Heart right ventricle (tissue), 16 donors: ENCODE measurements around the gene SNRNP70. TPM values are rescaled to one million over a fixed set of nuclear protein-coding genes. Genes with fewer than 3 reads are reported as not detected.

ENCODE experiments used
- ATAC-seq, 8 donors: fragments of 200-7000 bp; cut with Tn5 transposase; one replicate each; pipeline ENCODE4 v1.9.1; 2020; ENCODE audit warnings: mild to moderate bottlenecking in 8 of 8, moderate library complexity in 8 of 8, moderate number of reproducible peaks in 1 of 8
- DNase-seq, 2 donors: peaks; one replicate each; pipeline ENCODE4 v3.0.0-alpha.2; 2020
- H3K27ac ChIP-seq, 10 donors: fragments of 200-600 bp; sonication (generic) in 2 of 10; one replicate each; pipeline versions ENCODE4 v1.5.0 to v1.8.0; 2020 to 2022; ENCODE audit warnings: mild to moderate bottlenecking in 3 of 10
- H3K27me3 ChIP-seq, 7 donors: fragments of 200-600 bp; one replicate each; pipeline ENCODE4 v1.8.0; 2021 to 2022; ENCODE audit warnings: mild to moderate bottlenecking in 2 of 7
- H3K36me3 ChIP-seq, 9 donors: fragments of 200-600 bp; sonication (generic) in 1 of 9; one replicate each; pipeline versions ENCODE4 v1.5.0 to v1.8.0; 2020 to 2022; ENCODE audit warnings: mild to moderate bottlenecking in 2 of 9
- H3K4me1 ChIP-seq, 9 donors: fragments of 200-600 bp; sonication (generic) in 1 of 9; one replicate each; pipeline versions ENCODE4 v1.5.0 to v1.8.0; 2020 to 2022; ENCODE audit warnings: mild to moderate bottlenecking in 4 of 9
- H3K4me3 ChIP-seq, 10 donors: fragments of 200-600 bp; sonication (generic) in 2 of 10; one replicate each; pipeline versions ENCODE4 v1.5.0 to v1.8.0; 2020 to 2022; ENCODE audit warnings: mild to moderate bottlenecking in 7 of 10, moderate library complexity in 2 of 10
- H3K9me3 ChIP-seq, 11 donors: fragments of 200-600 bp in 10 of 11; sonication (generic) in 2 of 11; one replicate each; pipeline versions ENCODE4 v1.5.0 to v1.8.0; 2013 to 2022; ENCODE audit warnings: mild to moderate bottlenecking in 2 of 11, control low read depth in 1 of 11, moderate library complexity in 1 of 11
- CTCF ChIP-seq, 9 donors: fragments of 200-600 bp; sonication (generic) in 2 of 9; IDR thresholded peaks; one replicate each; pipeline versions ENCODE4 v1.5.0 to v1.8.0; 2021 to 2022; ENCODE audit warnings: antibody characterized with exemption in 9 of 9, mild to moderate bottlenecking in 5 of 9, moderate library complexity in 1 of 9
- WGBS, 2 donors: extraction: QIAGEN DNeasy Blood & Tissue Kit; methylation state at CpG; one replicate each; pipeline ENCODE4 v1.1.7; 2013; ENCODE audit warnings: inconsistent platforms in 1 of 2; 5-methylcytosine and 5-hydroxymethylcytosine counted together
- intact Hi-C, 10 donors: fragments of 100-400 bp; cut with DNase I; formaldehyde crosslinking; loops; one replicate each; pipeline versions ENCODE4 v1.11.1 to v1.14.2; 2022
- polyA plus RNA-seq, 2 donors: library from polyadenylated mRNA; stranded (reverse); fragments of 200-250 nt; gene quantifications; one replicate each; pipeline ENCODE4 v1.2.3, GENCODE V29; 2013
- total RNA-seq, 10 donors: library from RNA; stranded (reverse); fragmentation: NEBNext Ultra II Directional in 3 of 10; extraction: Animal tissue kit (Norgen Biotek cat#: 25700) in 3 of 10; gene quantifications; one replicate each; pipeline versions ENCODE4 v1.2.1 to v1.2.4, GENCODE V29; 2021 to 2023
- donor health status: Arrhythmogenic right ventricular cardiomyopathy.
- donor health status: ischemic (EF 13 %, LVEDD 7.1; RV severe dilation, severe dysfunction).
- donor health status: healthy with polysubstance abuse.
- donor health status: DM: no; HTN: yes; CAD: no.
- donor health status: DM: no; HTN: no; CAD: no.
- donor health status: ischemic (EF 25% LVEDD 6.9; RV normal size, moderate dysfunction).
- donor health status: ischemic (EF 25% LVEDD 5.7; RV mildly dilated, moderate dysfunction).
- donor health status: healthy.
- donor health status: DM: yes; HTN: yes; CAD: no.
- donor health status: Ischemic cardiomyopathy.
- donor health status: ischemic (EF 35%, LVEDD 5.7; RV mildly dilated, moderate dysfunction).
- donor health status: nonischemic (EF 11% LVEDD 7.7; RV severe dilation, severe dysfunction).
- donor health status: DM: yes; HTN: yes; CAD: no.
- donor health status: PGD.
- donor health status: ischemic (EF 29% LVEDD 5.4; RV normal size, mild dysfunction).
- donor health status: nonischemic (EF 23%, LVEDD 6.1; RV moderate dilation, normal function).

The SNRNP70 gene
- total and polyA plus RNA-seq, 12 donors, result 75.2 to 330 (median 94.8) TPM

DNA sequence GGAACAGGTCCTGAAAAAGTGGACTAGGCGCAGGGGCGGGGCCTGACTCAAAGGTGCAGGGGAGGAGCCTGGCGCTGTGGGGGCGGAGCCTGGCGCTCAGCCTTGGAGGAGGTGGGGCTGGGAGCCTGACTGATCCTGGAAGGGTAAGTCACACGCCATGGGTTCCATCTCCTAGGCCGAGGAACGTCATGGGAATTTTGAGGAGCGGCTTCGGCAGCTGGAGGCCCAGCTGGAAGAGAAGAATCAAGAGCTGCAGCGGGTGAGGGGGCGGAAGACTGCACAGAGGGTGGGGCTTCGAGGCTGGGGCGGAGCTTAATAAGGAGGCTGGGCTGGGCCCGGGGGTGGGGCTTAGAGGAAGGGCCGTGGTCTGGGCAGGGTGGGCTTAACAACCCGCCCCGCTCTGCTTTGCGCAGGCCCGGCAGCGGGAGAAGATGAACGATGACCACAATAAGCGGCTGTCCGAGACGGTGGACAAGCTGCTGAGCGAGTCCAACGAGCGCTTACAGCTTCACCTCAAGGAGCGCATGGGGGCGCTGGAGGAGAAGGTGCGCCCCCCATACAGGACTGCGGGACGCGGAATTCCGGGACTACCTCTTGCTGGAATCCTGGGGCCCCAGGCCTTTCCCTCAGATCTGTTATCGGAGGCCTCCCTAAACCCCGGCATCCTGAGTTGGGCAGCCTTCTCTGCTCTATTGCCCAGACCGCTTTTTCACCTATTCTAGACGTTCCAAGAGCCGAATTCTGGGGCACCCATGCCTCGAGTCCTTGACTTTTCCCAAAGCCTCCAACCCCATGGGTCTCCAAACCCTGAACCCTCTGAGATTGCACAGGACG is 48.6 kb downstream of the SNRNP70 start:
- Histone ChIP-seq H3K27me3 (peaks cover 0 to 19% (median 0%) of the 10 kb centered on the region in 7 donors), H3K36me3 (no peaks in the 10 kb centered on the region), H3K9me3 (no peaks in the 10 kb centered on the region), H3K4me3 (peak overlapping the region in 9 of 10 donors; percentile 2 to 43 (median 37)), H3K27ac (peak overlapping the region in 2 of 10 donors; percentile 10 to 28), H3K4me1 (peaks cover 0 to 29% (median 17%) of the 10 kb centered on the region in 9 donors)
- intact Hi-C loops, result no loop called here
- peak; percentile 58 to 76 (median 70) for ATAC-seq
- DNase-seq, result peak; percentile 69 to 76
- peak in 2 of 9 donors; percentile 21 to 25 for TF ChIP-seq CTCF (IDR thresholded peaks at IDR 0.05)
- 22 to 38% methylated on average over 40 to 42 of the region's 42 CpGs for WGBS, 2 donors

DNA sequence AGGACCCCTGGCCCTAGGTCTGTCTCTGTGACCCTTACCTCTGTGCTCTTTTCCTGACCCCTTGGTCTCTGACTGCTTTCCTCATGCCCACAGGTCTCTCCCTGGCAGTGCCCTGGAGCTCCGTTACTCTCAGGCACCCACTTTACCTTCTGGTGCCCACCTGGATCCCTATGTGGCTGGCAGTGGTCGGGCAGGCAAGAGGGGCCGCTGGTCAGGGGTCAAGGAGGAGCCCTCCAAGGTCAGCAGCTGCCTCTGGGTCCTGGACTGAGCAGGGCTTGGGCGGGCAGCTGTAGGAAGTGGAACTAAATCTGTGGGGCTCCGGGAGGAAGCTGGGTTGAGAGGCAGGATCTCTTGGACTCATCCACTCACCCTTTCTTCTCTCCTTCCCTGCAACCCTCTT is 50.4 kb downstream of the SNRNP70 start:
- ATAC-seq (no peak), DNase-seq (no peak)
- H3K27me3 ChIP-seq, result peaks cover 0 to 19% (median 0%) of the 10 kb centered on the region in 7 donors
- H3K36me3 ChIP-seq, result no peaks in the 10 kb centered on the region
- H3K9me3 ChIP-seq, result no peaks in the 10 kb centered on the region
- 83 to 91% methylated on average over 5 of the region's 5 CpGs for WGBS, 2 donors
- peaks cover 0 to 29% (median 16%) of the 10 kb centered on the region in 9 donors for H3K4me1 ChIP-seq
- intact Hi-C loops, result no loop called here
- no peak for TF ChIP-seq CTCF (IDR thresholded peaks at IDR 0.05)
- no peak overlapping the region for H3K4me3 ChIP-seq
- H3K27ac ChIP-seq, result peak overlapping the region in 4 of 10 donors; percentile 51 to 68 (median 54)

DNA sequence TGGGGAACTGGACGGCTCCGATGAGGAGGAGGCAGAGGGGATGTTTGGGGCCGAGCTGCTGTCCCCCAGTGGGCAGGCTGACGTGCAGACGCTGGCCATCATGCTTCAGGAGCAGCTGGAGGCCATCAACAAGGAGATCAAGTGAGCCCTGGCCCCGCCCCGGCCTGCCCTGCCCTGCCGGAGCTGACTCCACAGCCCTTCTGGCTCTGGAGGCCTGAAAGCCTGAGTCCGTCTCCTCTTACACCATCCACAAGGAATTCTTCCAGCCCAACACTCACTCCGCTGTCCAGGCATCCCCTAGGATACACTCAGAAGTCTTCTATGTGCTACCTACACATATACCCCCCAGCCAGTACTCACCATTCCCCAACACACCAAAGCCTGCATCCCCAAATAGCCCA is 51.5 kb downstream of the SNRNP70 start:
- H3K9me3 ChIP-seq, result no peaks in the 10 kb centered on the region
- DNase-seq, result peak; percentile 79 to 85
- WGBS, 2 donors, result 64 to 67% methylated on average over 10 of the region's 10 CpGs
- peak overlapping the region in 2 of 10 donors; percentile 13 to 16 for H3K4me3 ChIP-seq
- intact Hi-C loops, result no loop called here
- TF ChIP-seq CTCF (IDR thresholded peaks at IDR 0.05), result no peak
- peak; percentile 53 to 79 (median 66) for ATAC-seq
- peak overlapping the region in 9 of 10 donors; percentile 21 to 69 (median 53) for H3K27ac ChIP-seq
- H3K36me3 ChIP-seq, result no peaks in the 10 kb centered on the region
- peaks cover 0 to 29% (median 16%) of the 10 kb centered on the region in 9 donors for H3K4me1 ChIP-seq
- peaks cover 0 to 19% (median 0%) of the 10 kb centered on the region in 7 donors for H3K27me3 ChIP-seq

DNA sequence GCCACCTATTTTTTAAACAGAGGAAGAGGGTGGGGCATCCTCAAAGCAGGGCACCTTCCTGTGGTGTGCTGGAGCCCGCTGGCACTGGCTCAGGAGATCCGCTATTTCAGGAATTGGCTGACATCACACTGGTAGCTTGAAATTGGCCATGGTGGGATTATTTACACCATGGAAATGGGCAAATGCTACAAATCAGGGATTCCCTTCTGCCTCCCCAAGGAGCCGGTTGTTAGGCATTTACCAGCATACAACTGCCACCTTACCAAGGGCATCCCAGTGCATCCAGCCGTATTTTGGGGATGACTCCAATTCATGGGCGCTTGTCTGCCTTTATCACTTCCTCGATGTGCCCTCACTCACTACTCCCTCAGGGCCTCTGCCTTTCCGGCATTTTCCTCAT is 55.7 kb downstream of the SNRNP70 start:
- no peaks in the 10 kb centered on the region for H3K36me3 ChIP-seq
- DNase-seq, result no peak
- no peak for TF ChIP-seq CTCF (IDR thresholded peaks at IDR 0.05)
- H3K4me1 ChIP-seq, result peaks cover 4 to 35% (median 13%) of the 10 kb centered on the region in 9 donors
- no peak overlapping the region for H3K4me3 ChIP-seq
- H3K9me3 ChIP-seq, result no peaks in the 10 kb centered on the region
- ATAC-seq, result no peak
- peaks cover 0 to 10% (median 0%) of the 10 kb centered on the region in 7 donors for H3K27me3 ChIP-seq
- no peak overlapping the region for H3K27ac ChIP-seq
- 74 to 81% methylated on average over 7 of the region's 7 CpGs for WGBS, 2 donors
- intact Hi-C loops, result loop anchor here in 1 of 10 donors (5.0 kb wide), 1 partner anchor 44 kb away; no protein-coding TSS in a partner anchor
